ENCODE measurements around the gene CRIM1.

DNA sequence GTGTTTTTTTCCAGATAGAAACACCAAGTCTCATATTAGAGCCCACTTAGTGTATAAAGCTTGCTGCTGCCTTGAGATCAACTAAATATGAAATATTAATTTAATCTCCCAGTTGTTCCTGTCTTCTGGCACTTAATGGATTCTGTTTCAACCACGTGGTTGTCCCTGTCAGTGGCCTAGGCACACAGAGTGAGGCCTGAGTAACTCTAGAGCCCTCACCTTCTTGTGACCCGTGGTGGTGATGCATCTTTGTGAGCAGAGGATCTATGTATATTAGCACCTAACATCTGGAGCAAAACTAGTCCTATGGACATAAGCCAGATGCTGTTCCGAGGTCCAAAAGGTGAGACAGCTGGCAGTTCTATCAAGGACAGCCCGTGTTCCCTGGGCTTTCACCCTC, 167.6 kb downstream of the CRIM1 start:
- TF ChIP-seq, protein P1, sequence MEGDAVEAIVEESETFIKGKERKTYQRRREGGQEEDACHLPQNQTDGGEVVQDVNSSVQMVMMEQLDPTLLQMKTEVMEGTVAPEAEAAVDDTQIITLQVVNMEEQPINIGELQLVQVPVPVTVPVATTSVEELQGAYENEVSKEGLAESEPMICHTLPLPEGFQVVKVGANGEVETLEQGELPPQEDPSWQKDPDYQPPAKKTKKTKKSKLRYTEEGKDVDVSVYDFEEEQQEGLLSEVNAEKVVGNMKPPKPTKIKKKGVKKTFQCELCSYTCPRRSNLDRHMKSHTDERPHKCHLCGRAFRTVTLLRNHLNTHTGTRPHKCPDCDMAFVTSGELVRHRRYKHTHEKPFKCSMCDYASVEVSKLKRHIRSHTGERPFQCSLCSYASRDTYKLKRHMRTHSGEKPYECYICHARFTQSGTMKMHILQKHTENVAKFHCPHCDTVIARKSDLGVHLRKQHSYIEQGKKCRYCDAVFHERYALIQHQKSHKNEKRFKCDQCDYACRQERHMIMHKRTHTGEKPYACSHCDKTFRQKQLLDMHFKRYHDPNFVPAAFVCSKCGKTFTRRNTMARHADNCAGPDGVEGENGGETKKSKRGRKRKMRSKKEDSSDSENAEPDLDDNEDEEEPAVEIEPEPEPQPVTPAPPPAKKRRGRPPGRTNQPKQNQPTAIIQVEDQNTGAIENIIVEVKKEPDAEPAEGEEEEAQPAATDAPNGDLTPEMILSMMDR (IDR thresholded peaks at IDR 0.05 in 4 of 5, conservative IDR thresholded peaks at IDR 0.05 in 1 of 5): no peak
- TF ChIP-seq POLR2A (IDR thresholded peaks at IDR 0.05): no peak
